Measurements from ENCODE around the gene ADNP2.

DNA sequence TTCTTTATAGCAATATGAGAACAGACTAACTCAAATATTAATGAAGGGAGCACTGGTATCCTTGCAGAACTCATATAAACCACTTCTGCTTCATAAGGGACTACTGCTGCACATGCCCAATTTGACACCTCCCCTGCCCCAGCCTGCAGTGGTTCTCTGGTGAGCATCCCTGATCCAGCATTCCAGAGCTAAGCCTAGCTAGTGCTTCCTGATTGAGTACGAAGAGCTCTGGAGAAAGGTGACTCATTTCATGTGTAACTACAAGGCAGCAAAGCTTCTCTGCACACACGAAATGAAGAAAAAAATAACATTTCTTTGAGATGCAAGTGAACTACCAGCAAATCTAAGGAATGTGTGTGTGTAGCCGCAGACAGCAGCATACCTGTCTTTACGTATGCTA is 22.8 kb upstream of the ADNP2 start:
- TF ChIP-seq EZH2 (IDR thresholded peaks at IDR 0.05; ENCODE audit: low read depth, unreplicated experiment) (no peak), CREB1 (CRISPR knock-in tag; IDR thresholded peaks at IDR 0.05; ENCODE audit: low read depth) (no peak), EZH2phosphoT487 (IDR thresholded peaks at IDR 0.05; ENCODE audit: unreplicated experiment) (no peak)

Data from GM23338 (cell line).